Measurements from ENCODE around the gene SOX6.

GRCh38 chr11:16081382-16082094 is 274.8 kb downstream of the SOX6 start:
- no peak for TF ChIP-seq CTCF (IDR thresholded peaks at IDR 0.05)
- no peak for TF ChIP-seq EP300 (IDR thresholded peaks at IDR 0.05)
- TF ChIP-seq POLR2A (IDR thresholded peaks at IDR 0.05): no peak
